ENCODE results near the gene KRTAP5-2.
"Not testable (repeated sequence)": the region's sequence is repeated elsewhere in the genome, so short reads cannot be mapped to it uniquely, and the experiment has no call there.

Gene KRTAP5-2

GRCh38 chr11:1600626-1601025 is 2.5 kb upstream of the KRTAP5-2 start:
- in situ Hi-C loops (cut with HindIII; ENCODE audit: low sequenced_read_pairs) = no loop called here
- no peak for TF ChIP-seq CTCF (IDR thresholded peaks at IDR 0.05; ENCODE audit: low read depth, low read length)
- H3K4me3 ChIP-seq (ENCODE audit: low read depth, low read length) = no peak overlapping the region
- DNase-seq (ENCODE audit: low read depth, low spot score) = no peak

GRCh38 chr11:1598816-1599215 is 722 bp upstream of the KRTAP5-2 start:
- DNase-seq (ENCODE audit: low read depth, low spot score) = no peak
- TF ChIP-seq CTCF (IDR thresholded peaks at IDR 0.05; ENCODE audit: low read depth, low read length) = no peak
- no peak overlapping the region for H3K4me3 ChIP-seq (ENCODE audit: low read depth, low read length)
- in situ Hi-C loops (cut with HindIII; ENCODE audit: low sequenced_read_pairs) = no loop called here

GRCh38 chr11:1598406-1598805 is 312 bp upstream of the KRTAP5-2 start:
- DNase-seq (ENCODE audit: low read depth, low spot score); H3K4me3 ChIP-seq (ENCODE audit: low read depth, low read length); in situ Hi-C loops (cut with HindIII; ENCODE audit: low sequenced_read_pairs): not testable (repeated sequence)

GRCh38 chr11:1597331-1597993 is 632 bp downstream of the KRTAP5-2 start:
- H3K4me3 ChIP-seq (ENCODE audit: low read depth, low read length) = no peak overlapping the region
- TF ChIP-seq CTCF (IDR thresholded peaks at IDR 0.05; ENCODE audit: low read depth, low read length) = no peak
- no peak for DNase-seq (ENCODE audit: low read depth, low spot score)
- in situ Hi-C loops (cut with HindIII; ENCODE audit: low sequenced_read_pairs) = no loop called here

GRCh38 chr11:1596576-1597121 is 1.4 kb downstream of the KRTAP5-2 start:
- in situ Hi-C loops (cut with HindIII; ENCODE audit: low sequenced_read_pairs); DNase-seq (ENCODE audit: low read depth, low spot score): not testable (repeated sequence)

GRCh38 chr11:1595994-1596575 is 2.0 kb downstream of the KRTAP5-2 start:
- peak; percentile 18 for TF ChIP-seq CTCF (IDR thresholded peaks at IDR 0.05; ENCODE audit: low read depth, low read length)
- DNase-seq (ENCODE audit: low read depth, low spot score); H3K4me3 ChIP-seq (ENCODE audit: low read depth, low read length); in situ Hi-C loops (cut with HindIII; ENCODE audit: low sequenced_read_pairs): not testable (repeated sequence)

More at GRCh38 chr11:1596576-1597121, 1.4 kb downstream of the KRTAP5-2 start:
- not testable (repeated sequence) for H3K4me3 ChIP-seq (ENCODE audit: low read depth, low read length)

GRCh38 chr11:1592628-1593027 is 5.5 kb downstream of the KRTAP5-2 start:
- TF ChIP-seq CTCF (IDR thresholded peaks at IDR 0.05; ENCODE audit: low read depth, low read length) = no peak
- DNase-seq (ENCODE audit: low read depth, low spot score) = no peak
- no peak overlapping the region for H3K4me3 ChIP-seq (ENCODE audit: low read depth, low read length)
- in situ Hi-C loops (cut with HindIII; ENCODE audit: low sequenced_read_pairs) = no loop called here

Measured in astrocyte of the spinal cord (primary cell).